Amygdala (tissue), 56 donors: ENCODE measurements around the gene RAC2.
A peak's percentile ranks its signal among the peaks of the same experiment; 100 is the strongest.

Experiments used
- DNase-seq, 56 donors: peaks; one replicate each; lab custom pipeline; 2025; lab: John Stamatoyannopoulos, UW

RAC2 gene

GRCh38 chr22:37276776-37277175 lies 32.7 kb upstream of the RAC2 start:
- DNase-seq = no peak

- no peak for DNase-seq
Measured at GRCh38 chr22:37275622-37276021, 31.6 kb upstream of the RAC2 start.

GRCh38 chr22:37275134-37275533 lies 31.1 kb upstream of the RAC2 start:
- no peak for DNase-seq

GRCh38 chr22:37274380-37274862 lies 30.4 kb upstream of the RAC2 start:
- peak in 24 of 56 donors; percentile 9 to 69 (median 26) for DNase-seq

- DNase-seq = no peak
Measured at GRCh38 chr22:37273846-37274225, 29.8 kb upstream of the RAC2 start.

GRCh38 chr22:37273126-37273845 lies 29.2 kb upstream of the RAC2 start:
- no peak for DNase-seq

GRCh38 chr22:37270928-37271650 lies 27.0 kb upstream of the RAC2 start:
- peak in 1 of 56 donors; percentile 22 for DNase-seq

GRCh38 chr22:37269936-37270678 lies 26.0 kb upstream of the RAC2 start:
- DNase-seq = peak in 1 of 56 donors; percentile 12

GRCh38 chr22:37267661-37268413 lies 23.8 kb upstream of the RAC2 start:
- no peak for DNase-seq

GRCh38 chr22:37267135-37267587 lies 23.1 kb upstream of the RAC2 start:
- DNase-seq = peak in 23 of 56 donors; percentile 8 to 50 (median 23)

- DNase-seq = peak in 1 of 56 donors; percentile 15
Measured at GRCh38 chr22:37266581-37267134, 22.6 kb upstream of the RAC2 start.

GRCh38 chr22:37263966-37264887 lies 20.2 kb upstream of the RAC2 start:
- no peak for DNase-seq

GRCh38 chr22:37262346-37262745 lies 18.3 kb upstream of the RAC2 start:
- DNase-seq = no peak

- DNase-seq = peak in 8 of 56 donors; percentile 10 to 32 (median 14)
Measured at GRCh38 chr22:37260901-37261336, 16.9 kb upstream of the RAC2 start.

- no peak for DNase-seq
Measured at GRCh38 chr22:37260155-37260795, 16.2 kb upstream of the RAC2 start.

GRCh38 chr22:37259540-37260029 lies 15.5 kb upstream of the RAC2 start:
- DNase-seq = peak in 9 of 56 donors; percentile 12 to 25 (median 17)

- no peak for DNase-seq
Measured at GRCh38 chr22:37258753-37259401, 14.8 kb upstream of the RAC2 start.
